WTC11 (cell line): ENCODE results near the gene SOD2. TPM values are rescaled to one million over a fixed set of nuclear protein-coding genes. Genes with fewer than 3 reads are reported as not detected.

Source experiments
- ATAC-seq: fragments of 200-7000 bp; cut with Tn5 transposase; 2 replicates; pipeline ENCODE4 v1.10.0; 2021; ENCODE audit warnings: mild to moderate bottlenecking, moderate library complexity
- CTCF ChIA-PET: fragments of 300-600 bp; sonication (Branson Sonifier 250); formaldehyde crosslinking; loops from one replicate; lab custom pipeline; 2021; ENCODE audit warnings: antibody characterized with exemption; lab: Charles Lee
- POLR2A ChIA-PET: fragments of 350-600 bp; sonication (Branson Sonifier 250); formaldehyde crosslinking; loops from one replicate; lab custom pipeline; 2021; ENCODE audit warnings: antibody characterized with exemption; lab: Charles Lee
- DNase-seq: peaks from one replicate; pipeline ENCODE4 v3.0.0; 2021; ENCODE audit warnings: low spot score
- H3K27ac Mint-ChIP-seq: 2 replicates; pipeline ENCODE4 v1.8.0; 2021; ENCODE audit warnings: mixed read lengths
- H3K27me3 Mint-ChIP-seq: 2 replicates; pipeline ENCODE4 v1.8.0; 2021; ENCODE audit warnings: low read depth, mild to moderate bottlenecking, moderate library complexity, mixed read lengths
- H3K36me3 Mint-ChIP-seq: 2 replicates; pipeline ENCODE4 v1.8.0; 2021; ENCODE audit warnings: mixed read lengths
- H3K4me1 Mint-ChIP-seq: 2 replicates; pipeline ENCODE4 v1.8.0; 2022; ENCODE audit warnings: mixed read lengths
- H3K4me3 Mint-ChIP-seq: 2 replicates; pipeline ENCODE4 v1.8.0; 2021; ENCODE audit warnings: mild to moderate bottlenecking, moderate library complexity, mixed read lengths
- H3K9me3 Mint-ChIP-seq: 2 replicates; pipeline ENCODE4 v1.8.0; 2021; ENCODE audit warnings: mixed read lengths
- AFF4 ChIP-seq: sonication (generic); formaldehyde crosslinking; IDR thresholded peaks from 2 replicates; pipeline ENCODE4 v1.8.1; 2023; ENCODE audit warnings: mild to moderate bottlenecking, missing genetic modification reagents, borderline replicate concordance
- AR ChIP-seq: fragments of 250-450 bp; sonication (Bioruptor Pico); IDR thresholded peaks from 2 replicates; pipeline ENCODE4 v1.9.0; 2021; ENCODE audit warnings: mild to moderate bottlenecking
- ARID4B ChIP-seq: sonication (generic); formaldehyde crosslinking; IDR thresholded peaks from 2 replicates; pipeline ENCODE4 v1.8.0; 2023; ENCODE audit warnings: missing genetic modification reagents, mild to moderate bottlenecking, borderline replicate concordance
- ATF1 ChIP-seq: sonication (generic); formaldehyde crosslinking; IDR thresholded peaks from 2 replicates; pipeline ENCODE4 v1.8.1; 2023; ENCODE audit warnings: mild to moderate bottlenecking, moderate library complexity, missing genetic modification reagents
- CTCF ChIP-seq: fragments of 200-600 bp; IDR thresholded peaks from 2 replicates; pipeline ENCODE4 v1.8.0; 2022; ENCODE audit warnings: antibody characterized with exemption
- E2F1 ChIP-seq: sonication (generic); formaldehyde crosslinking; IDR thresholded peaks from 2 replicates; pipeline ENCODE4 v1.8.0; 2022; ENCODE audit warnings: mild to moderate bottlenecking, missing genetic modification reagents
- GABPB1 ChIP-seq: sonication (generic); formaldehyde crosslinking; IDR thresholded peaks from 2 replicates; pipeline ENCODE4 v1.8.1; 2023; ENCODE audit warnings: mild to moderate bottlenecking, missing genetic modification reagents
- ZNF263 ChIP-seq: sonication (generic); formaldehyde crosslinking; IDR thresholded peaks from 2 replicates; pipeline ENCODE4 v1.8.1; 2022; ENCODE audit warnings: low read depth, mild to moderate bottlenecking, moderate library complexity, missing genetic modification reagents
- ZNF416 ChIP-seq: fragments of 250-450 bp; sonication (Bioruptor Pico); IDR thresholded peaks from 2 replicates; pipeline ENCODE4 v1.9.0; 2021; ENCODE audit warnings: mild to moderate bottlenecking, inconsistent platforms
- total RNA-seq: library from RNA; stranded (reverse); gene quantifications from 3 replicates; pipeline ENCODE4 v1.2.3, GENCODE V29; 2021
- TF ChIP-seq, protein P1 (sequence below): fragments of 250-450 bp; sonication (Bioruptor Pico); conservative IDR thresholded peaks from 2 replicates; pipeline ENCODE4 v1.9.0; 2021; ENCODE audit warnings: mild to moderate bottlenecking
- TF ChIP-seq, protein P2 (sequence below): sonication (generic); formaldehyde crosslinking; IDR thresholded peaks from 2 replicates; pipeline ENCODE4 v1.8.0; 2022; ENCODE audit warnings: mild to moderate bottlenecking, missing genetic modification reagents

SOD2 gene
- total RNA-seq, 1 experiment from 2014 or later: 82.6 TPM

- no peak overlapping the region for H3K27ac Mint-ChIP-seq
- POLR2A ChIA-PET: no interaction called here
- H3K27me3 Mint-ChIP-seq: no peaks in the 10 kb centered on the region
- CTCF ChIA-PET: interaction anchor here (0.6 to 2.6 kb wide), 2 partner anchors 10 to 12 kb away, joined by 3 to 15 read pairs; no protein-coding TSS in a partner anchor
- no peaks in the 10 kb centered on the region for H3K4me1 Mint-ChIP-seq
- ATAC-seq: no peak
- peaks cover 20% of the 10 kb centered on the region for H3K9me3 Mint-ChIP-seq
- no peak for DNase-seq
- H3K36me3 Mint-ChIP-seq: peaks cover 14% of the 10 kb centered on the region
- H3K4me3 Mint-ChIP-seq: no peak overlapping the region
- no peak for TF ChIP-seq ATF1 (CRISPR knock-in tag)
- no peak for TF ChIP-seq ARID4B
- TF ChIP-seq CTCF: no peak
- TF ChIP-seq, protein P1, sequence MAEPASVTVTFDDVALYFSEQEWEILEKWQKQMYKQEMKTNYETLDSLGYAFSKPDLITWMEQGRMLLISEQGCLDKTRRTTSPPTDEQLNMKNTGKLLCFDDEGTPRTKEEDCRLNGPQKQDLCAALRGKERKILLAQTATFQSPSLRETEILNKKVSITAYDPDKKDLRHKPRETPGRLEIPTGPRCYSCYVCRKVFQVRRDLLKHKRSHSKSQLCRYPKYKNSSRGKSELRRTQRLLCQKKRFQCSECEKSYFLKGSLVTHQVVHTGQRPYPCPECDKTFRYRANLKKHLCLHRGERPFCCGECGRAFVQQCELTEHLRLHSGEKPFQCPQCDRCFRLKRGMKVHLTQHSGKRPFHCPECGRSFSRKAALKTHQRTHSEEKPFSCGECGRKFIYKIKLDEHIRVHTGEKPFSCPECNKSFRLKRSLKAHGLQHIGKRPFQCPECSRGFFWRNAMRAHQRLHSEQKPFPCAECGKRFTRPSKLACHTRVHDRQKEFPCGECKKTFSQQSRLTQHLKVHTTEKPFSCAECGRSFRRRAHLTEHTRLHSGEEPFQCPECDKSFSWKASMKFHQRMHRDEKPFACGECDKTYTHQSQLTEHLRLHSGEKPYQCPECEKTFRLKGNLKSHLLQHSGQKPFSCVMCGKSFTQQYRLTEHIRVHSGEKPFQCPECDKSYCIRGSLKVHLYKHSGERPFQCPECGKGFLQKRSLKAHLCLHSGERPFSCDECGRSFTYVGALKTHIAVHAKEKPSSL (CRISPR knock-in tag): no peak
- TF ChIP-seq GABPB1 (CRISPR knock-in tag): no peak
- no peak for TF ChIP-seq ZNF416 (CRISPR knock-in tag)
- TF ChIP-seq AR (CRISPR knock-in tag): no peak
- TF ChIP-seq, protein P2, sequence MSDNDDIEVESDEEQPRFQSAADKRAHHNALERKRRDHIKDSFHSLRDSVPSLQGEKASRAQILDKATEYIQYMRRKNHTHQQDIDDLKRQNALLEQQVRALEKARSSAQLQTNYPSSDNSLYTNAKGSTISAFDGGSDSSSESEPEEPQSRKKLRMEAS (CRISPR knock-in tag): no peak
- TF ChIP-seq ZNF263 (CRISPR knock-in tag): no peak
- TF ChIP-seq E2F1 (CRISPR knock-in tag): no peak
- no peak for TF ChIP-seq AFF4
These were observed 47.4 kb downstream of the SOD2 start for GRCh38 chr6:159645640-159646039.

Other genes with a start within 250 kb of the SOD2 start
- gene WTAP, start 34.3 kb upstream of the SOD2 start, total RNA-seq: 88.8 to 92.7 TPM (median 91.9 TPM) in 3 replicates
- 96.1 to 138 TPM (median 98.7 TPM) in 3 replicates for gene ACAT2, start 68.8 kb upstream of the SOD2 start, total RNA-seq
- gene TCP1, start 96.4 kb upstream of the SOD2 start, total RNA-seq: 293 to 388 TPM (median 301 TPM) in 3 replicates
- 81.8 to 95.2 TPM (median 83.0 TPM) in 3 replicates for gene MRPL18, start 97.2 kb upstream of the SOD2 start, total RNA-seq
- gene PNLDC1, start 107.0 kb upstream of the SOD2 start, total RNA-seq: 0.16 to 0.39 TPM (median 0.34 TPM) in 3 replicates
- gene MAS1, start 197.7 kb upstream of the SOD2 start, total RNA-seq: 0.53 to 0.68 TPM (median 0.62 TPM) in 3 replicates